NCI-H1417 (cell line): ENCODE measurements around the gene RUNX1.
A peak's percentile ranks its signal among the peaks of the same experiment; 100 is the strongest.
"Not testable (repeated sequence)": the region's sequence is repeated elsewhere in the genome, so short reads cannot be mapped to it uniquely, and the experiment has no call there.

ENCODE experiments used
- DNase-seq, 3 experiments: peaks; one replicate each; lab custom pipeline; 2025; lab: John Stamatoyannopoulos, UW

The RUNX1 gene

DNA sequence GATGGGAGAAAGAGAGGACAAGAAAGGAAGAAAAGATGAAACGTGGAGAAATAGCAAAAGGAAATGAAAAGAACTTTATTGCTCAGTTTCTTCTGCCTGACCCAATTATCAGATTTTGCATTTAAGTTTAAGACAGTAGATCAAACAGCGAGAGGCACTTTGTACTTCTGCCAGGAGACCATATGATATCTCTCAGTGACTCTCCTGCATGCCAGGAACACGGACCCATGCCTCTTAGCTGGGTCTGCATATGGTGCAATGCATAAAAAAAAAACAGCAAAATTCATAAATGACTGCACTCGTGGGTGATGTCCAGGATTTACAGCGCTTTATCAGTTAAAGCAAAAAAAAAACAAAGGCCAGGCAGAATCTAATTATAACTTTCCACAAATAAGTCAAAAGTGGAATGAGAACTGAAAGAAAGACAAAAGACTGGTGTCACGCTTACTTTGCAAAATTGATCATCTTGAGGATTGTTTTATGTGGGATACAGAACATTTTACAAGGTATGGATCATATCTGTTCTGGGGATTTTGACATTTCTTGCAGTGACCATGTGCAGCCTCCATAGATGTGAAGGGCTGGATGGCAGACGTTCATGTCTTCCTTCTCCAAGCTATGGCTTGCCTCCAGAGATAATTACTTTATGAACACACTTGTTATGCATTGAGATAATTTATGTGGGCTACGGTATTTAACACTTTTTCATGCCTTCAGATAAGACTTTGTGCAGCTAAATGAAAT, 79.5 kb downstream of the RUNX1 start:
- no peak for DNase-seq

- DNase-seq, result no peak
Observed at GRCh38 chr21:34968414-34969333, 80.4 kb downstream of the RUNX1 start.

GRCh38 chr21:34967509-34968289, 81.4 kb downstream of the RUNX1 start:
- DNase-seq, result no peak

GRCh38 chr21:34966881-34967280, 82.2 kb downstream of the RUNX1 start:
- DNase-seq, result not testable (repeated sequence)

GRCh38 chr21:34965200-34966174, 83.6 kb downstream of the RUNX1 start:
- no peak for DNase-seq

GRCh38 chr21:34962586-34963222, 86.4 kb downstream of the RUNX1 start:
- no peak for DNase-seq

DNA sequence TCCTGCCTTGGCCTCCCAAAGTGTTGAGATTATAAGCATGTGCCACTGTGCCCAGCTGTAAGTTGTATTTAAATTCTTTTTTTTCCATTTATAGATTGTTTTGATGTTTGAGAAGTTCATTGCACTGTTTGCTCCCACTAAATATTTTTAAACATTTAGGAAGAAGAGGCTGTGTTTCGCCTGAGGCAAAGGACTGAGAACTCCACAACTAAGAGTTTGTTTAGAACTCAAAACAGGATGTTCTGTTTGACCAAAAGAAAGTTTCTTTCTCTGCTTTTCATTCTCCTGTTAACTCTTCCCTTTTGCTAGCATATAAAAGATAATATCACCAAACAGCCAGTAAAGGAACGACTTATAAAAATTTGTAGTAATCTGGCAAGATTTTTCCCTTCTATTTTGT, 87.0 kb downstream of the RUNX1 start:
- no peak for DNase-seq

GRCh38 chr21:34960687-34961086, 88.4 kb downstream of the RUNX1 start:
- DNase-seq, result no peak

- no peak for DNase-seq
Observed at GRCh38 chr21:34959607-34960006, 89.5 kb downstream of the RUNX1 start.

DNA sequence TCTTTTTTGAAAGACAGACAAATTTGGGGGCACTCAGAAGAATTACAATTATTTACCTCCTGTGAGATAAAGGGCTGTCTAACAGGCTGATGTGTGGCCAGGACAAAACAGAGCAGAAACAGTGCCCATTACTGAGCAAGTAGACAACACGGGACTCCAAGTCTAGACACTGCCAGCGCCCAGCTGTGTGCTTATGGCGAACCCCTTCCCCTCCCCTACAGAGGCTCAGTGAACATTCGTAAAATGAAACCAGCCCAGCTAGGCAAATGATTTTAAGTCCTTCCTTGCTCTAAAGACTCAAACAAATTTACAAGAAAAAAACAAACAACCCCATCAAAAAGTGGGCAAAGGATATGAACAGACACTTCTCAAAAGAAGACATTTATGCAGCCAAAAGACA, 91.1 kb downstream of the RUNX1 start:
- no peak for DNase-seq

- no peak for DNase-seq
Observed at GRCh38 chr21:34956416-34957316, 92.4 kb downstream of the RUNX1 start.

DNA sequence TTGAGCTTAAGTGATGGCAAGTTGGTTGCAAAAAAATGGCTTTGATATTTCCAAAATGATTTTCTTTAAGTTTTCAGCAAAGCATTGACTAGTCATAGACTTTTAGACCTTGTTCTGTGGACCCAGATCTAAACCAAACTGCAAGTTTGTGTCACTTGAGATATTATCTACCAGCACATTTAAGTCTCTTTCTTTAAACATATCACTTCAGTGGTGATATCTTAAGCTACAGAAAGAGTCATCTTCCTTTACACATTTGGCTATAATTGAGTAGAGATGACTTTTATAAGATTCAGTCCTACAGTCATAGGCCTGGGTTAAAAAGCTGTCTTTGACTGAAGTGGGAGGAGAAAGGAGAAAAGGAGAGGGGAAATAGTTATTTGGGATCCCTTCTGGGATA, 95.2 kb downstream of the RUNX1 start:
- DNase-seq, result no peak

GRCh38 chr21:34952701-34953100, 96.4 kb downstream of the RUNX1 start:
- DNase-seq, result peak; percentile 69 to 98 (median 75)

GRCh38 chr21:34951868-34952267, 97.2 kb downstream of the RUNX1 start:
- DNase-seq, result not testable (repeated sequence)

GRCh38 chr21:34950980-34951379, 98.1 kb downstream of the RUNX1 start:
- peak in 1 of 3 experiments; percentile 53 for DNase-seq

DNA sequence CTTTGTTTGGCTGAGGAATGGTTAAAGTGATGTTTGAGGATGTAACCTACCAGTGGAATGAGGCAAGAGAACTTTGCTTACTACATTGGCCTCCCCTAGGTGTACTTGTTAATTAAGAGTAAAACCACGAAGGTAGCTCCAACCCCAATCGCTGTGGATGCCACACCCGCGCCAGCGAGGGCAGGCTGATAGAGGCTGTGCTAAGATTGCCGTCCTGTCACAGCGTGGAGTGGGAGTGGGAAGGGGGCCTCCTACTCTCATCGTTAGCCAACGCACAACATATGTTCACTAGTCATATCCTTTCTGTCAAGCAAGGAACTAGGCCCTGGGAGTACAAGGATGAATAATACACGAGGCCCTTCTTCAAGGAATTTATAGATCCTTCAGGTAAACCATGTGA, 99.6 kb downstream of the RUNX1 start:
- DNase-seq, result no peak

- no peak for DNase-seq
Observed at GRCh38 chr21:34949030-34949429, 100.1 kb downstream of the RUNX1 start.

DNA sequence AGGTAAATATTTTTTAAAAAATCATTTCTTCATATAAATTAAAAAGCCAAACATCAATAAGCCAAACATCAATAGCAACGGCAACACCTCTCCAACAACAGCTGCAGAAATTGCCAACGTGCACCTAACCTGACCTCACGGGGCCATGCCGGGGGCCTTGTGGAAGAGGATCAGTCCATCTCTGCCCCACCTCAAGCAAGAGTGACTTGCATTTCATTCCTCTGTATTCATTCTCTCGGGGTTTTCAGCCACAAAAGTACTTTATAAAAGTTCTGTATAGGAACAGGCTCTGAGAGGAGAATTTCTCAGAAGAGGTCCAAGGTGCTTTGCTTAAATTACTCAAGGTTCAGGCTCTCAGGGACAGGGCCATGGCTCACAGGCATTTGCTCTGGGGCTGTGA, 100.9 kb downstream of the RUNX1 start:
- DNase-seq, result no peak

- DNase-seq, result no peak
Observed at GRCh38 chr21:34946916-34947534, 102.1 kb downstream of the RUNX1 start.
